ENCODE measurements around the gene ANKDD1A. TPM values are rescaled to one million over a fixed set of nuclear protein-coding genes. Genes with fewer than 3 reads are reported as not detected.

Gene ANKDD1A
- total RNA-seq, 1 experiment from 2014 or later: 0.95 TPM

DNA sequence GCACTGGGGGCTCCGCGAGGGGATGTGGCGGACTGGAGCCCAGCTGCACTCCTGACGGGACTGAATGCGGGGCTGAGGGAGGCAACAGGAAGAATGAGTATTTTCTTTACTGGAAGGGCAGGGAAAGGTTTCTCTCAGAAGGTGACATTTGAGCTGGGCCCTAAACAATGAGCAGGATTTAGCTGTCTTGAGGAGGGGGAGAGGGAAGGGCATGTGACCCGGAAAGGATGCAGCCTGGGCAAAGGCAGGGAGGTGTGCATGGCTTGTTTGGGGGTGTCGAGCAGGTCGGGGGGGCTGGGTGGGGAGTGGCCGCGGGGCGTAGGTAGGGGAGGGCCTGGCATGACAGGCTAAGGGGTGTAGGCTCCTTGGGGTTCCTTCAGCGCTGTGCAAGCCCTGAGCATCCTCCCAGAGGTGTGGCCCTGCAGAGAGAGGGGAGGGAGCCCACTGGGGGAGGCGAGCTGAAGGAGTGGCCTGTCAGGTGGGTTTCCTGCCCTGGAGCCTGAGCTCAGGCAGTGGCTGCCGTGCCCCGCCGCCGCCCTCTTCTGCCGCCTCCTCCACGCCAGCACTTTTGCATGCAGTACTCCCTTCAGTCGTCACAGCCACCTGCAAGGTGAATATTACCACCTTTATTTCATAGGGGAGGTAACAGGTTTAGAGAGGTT lies 17.2 kb upstream of the ANKDD1A start:
- in situ Hi-C loops (cut with HindIII; ENCODE audit: low sequenced_read_pairs): no loop called here
- DNase-seq (ENCODE audit: low spot score): no peak

DNA sequence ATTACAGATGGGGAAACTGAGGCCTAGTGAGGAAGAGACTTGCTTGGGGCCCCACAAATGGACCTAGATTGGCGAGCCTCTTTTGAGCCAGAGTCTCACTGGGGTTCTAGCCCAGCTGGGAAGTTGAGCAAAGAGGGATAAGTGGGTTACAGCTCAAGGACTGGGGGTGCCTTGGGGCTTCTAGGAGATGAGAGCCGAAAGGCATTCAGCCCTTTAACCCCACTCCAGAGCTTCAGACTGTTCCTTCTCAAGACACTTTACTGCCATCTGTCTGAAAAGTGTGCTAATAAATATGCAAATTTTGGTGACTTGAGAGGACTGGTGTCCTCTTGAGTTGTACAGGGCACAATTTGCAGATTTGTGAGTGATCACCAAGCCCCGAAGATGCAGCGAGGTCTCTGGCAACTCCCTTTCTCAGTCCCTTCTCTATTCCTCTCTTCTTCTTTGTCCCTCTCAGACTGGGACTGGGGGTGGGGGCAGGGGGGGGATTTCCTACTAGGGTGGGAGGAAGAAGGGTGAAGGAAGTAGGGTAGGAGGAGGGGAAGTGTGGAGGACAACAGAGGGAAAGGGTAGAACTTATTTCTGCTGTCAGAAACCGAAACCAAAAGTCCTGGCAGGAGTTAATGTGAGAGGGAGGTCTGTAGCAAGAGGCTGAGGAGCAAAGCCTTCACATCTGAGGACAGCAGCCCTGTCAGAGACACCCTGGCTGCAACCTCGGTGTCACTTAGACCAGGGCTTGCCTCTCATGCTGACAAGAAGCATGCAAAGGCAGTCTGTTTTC lies 16.2 kb upstream of the ANKDD1A start:
- DNase-seq (ENCODE audit: low spot score): no peak
- in situ Hi-C loops (cut with HindIII; ENCODE audit: low sequenced_read_pairs): no loop called here

DNA sequence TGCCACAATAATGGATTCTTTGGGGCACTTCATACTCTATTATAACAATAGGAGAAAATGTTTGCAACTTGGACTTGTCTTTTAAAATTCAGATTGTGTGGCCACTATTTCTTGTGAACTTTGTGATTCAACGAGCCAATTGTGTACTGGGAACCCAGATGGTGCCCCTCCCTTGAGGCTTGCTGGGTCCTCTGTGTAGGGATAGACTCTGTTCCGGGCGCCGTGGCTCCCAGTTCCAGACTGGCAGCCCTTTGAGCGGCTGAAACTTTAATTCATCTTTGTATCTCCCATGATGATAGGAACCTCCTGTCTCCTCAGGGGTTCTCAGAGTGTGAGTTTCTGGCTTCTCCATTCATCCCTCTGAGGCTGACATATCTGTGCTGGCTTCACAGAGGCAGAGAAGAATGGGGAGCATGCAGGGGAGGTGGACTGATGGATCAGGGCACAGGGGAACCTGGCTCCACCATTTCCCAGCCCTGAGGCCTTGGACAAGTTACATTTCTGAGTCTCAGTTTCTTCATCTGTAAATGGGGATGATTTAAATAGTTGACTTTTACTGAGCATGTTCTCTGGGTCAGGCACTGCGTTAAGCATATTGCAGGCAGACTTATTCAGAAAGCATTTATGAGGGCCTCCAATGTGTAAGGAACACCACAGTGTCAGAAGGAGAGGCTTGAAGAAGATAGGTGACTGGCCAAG lies 15.2 kb upstream of the ANKDD1A start:
- no peak for DNase-seq (ENCODE audit: low spot score)
- in situ Hi-C loops (cut with HindIII; ENCODE audit: low sequenced_read_pairs): no loop called here

DNA sequence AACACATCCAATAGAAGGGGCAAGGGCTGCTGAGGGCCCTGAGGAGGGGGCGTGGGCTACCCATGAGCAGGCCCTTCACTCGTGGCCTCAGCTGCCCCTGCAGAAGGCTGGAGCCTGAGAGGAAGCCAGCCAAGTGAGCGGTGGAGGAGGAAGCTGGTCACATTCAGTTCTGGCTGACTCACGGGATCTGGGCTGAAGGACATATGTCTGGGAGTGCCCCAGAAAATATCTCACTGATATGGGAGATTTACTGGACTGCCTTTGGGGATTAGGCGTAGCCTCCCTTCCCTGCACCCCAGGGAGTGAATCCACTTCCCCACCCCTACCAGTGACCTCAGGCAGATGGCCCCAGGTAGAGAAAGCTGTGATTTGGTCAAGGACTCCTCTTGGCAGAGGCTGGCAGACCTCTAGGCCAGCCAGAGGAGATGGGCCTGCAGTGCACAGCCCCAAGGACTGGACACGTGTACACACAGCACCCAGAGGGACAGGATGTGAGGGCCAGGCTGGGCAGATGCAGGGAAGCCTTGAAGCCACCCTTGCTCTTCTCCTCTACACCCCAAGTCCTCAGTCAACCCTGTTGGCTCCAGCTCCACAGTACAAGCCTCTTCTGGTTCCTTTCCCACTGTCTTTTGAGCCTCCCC lies 14.2 kb upstream of the ANKDD1A start:
- in situ Hi-C loops (cut with HindIII; ENCODE audit: low sequenced_read_pairs): no loop called here

DNA sequence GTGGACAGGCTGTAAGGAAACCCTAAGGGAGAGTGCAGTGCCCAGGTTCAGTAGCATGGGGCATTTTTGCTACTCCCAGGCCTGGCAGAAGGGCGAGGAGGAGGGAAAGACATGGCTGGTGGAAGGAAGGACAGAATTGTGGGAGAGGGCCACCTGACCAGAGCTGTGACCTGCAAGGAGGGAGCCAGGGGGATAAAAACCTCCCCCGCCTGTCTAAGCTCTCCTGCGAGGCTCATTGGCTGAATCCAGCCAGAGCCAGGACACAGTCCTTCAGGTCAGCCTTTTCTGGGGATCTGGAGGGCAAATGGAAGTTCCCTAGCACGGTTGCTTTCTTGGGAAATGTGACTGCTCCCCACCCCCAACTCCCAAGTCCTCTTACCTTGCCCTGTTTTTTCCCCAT lies 13.3 kb upstream of the ANKDD1A start:
- in situ Hi-C loops (cut with HindIII; ENCODE audit: low sequenced_read_pairs): no loop called here
- DNase-seq (ENCODE audit: low spot score): no peak

More for the DNA sequence above, 14.2 kb upstream of the ANKDD1A start:
- DNase-seq (ENCODE audit: low spot score): no peak

DNA sequence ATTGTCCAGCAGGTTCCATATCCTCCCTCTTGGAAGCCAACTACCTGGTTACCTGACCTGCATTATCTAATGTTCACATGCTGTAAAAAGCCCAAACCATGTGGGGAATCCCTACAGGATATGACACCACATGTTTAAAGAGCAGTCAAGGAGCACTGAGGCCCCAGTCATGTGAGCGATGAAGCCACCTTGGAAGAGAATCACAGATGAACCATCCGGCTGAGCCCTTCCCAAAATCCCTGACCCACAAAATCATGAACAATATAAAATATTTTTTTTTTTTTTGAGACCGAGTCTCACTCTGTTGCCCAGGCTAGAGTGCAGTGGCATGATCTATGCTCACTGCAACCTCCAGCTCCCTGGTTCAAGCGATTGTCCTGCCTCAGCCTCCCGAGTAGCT lies 10.6 kb upstream of the ANKDD1A start:
- in situ Hi-C loops (cut with HindIII; ENCODE audit: low sequenced_read_pairs): no loop called here
- no peak for DNase-seq (ENCODE audit: low spot score)

DNA sequence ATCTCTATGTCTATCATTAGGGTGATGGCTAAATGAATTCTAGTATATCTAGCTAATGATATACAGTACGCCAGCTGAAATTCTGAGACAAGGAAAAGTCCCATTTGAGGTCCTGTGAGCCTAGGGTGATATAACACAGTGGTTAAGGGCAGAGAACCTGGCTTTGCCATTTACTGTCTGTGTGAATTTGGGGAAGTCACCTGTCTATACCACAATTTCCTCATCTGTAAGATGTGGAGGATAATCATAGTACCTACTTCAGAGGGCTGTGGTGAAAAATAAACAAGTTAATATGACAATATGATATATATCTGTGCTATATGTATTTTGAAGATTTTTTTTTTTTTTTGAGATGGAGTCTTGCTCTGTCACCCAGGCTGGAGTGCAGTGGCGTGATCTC lies 9.8 kb upstream of the ANKDD1A start:
- in situ Hi-C loops (cut with HindIII; ENCODE audit: low sequenced_read_pairs): no loop called here
- DNase-seq (ENCODE audit: low spot score): no peak

DNA sequence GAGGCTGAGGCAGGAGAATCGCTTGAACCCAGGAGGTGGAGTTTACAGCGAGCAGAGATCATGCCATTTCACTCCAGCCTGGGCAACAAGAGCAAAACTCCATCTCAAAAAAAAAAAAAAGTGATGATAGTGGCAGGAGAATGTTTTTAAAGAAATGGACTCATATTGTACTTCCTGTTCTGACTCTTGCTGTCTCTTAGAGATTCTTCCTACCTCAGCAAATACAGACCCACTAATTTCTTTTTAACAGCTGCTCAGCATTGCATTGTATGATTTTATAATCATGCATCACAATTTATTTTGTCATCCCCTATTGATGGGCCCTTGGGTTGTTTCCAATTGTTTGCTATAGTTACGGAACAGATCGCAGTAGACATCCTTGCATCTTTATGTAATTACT lies 8.8 kb upstream of the ANKDD1A start:
- no peak for DNase-seq (ENCODE audit: low spot score)
- in situ Hi-C loops (cut with HindIII; ENCODE audit: low sequenced_read_pairs): no loop called here

DNA sequence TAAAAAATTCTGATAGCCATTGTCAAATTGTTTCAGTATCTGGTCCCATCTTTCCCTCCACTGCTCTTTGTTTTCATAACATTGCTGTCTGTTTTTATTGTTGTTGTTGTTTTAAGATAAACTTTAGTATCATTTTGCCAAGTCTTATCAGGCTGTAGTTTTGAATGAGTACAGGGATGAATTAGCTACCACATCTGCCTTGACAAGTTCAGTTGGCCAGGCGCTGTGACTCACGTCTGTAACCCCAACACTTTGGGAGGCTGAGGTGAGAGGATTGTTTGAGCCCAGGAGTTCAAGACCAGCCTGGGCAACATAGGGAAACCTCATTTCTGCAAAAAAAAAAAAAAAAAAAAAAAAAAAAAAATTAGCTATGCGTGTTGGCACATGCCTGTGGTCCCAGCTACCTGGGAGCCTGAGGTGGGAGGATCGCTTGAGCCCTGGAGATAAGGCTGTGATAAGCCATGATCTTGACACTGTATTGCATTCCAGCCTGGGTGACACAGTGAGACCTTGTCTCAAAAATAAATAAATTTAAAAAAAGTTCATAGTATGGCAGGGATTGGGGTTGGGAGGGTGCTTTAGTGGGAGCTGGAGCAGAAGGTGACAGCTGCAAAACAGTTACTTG lies 8.3 kb upstream of the ANKDD1A start:
- DNase-seq (ENCODE audit: low spot score): no peak
- in situ Hi-C loops (cut with HindIII; ENCODE audit: low sequenced_read_pairs): no loop called here

DNA sequence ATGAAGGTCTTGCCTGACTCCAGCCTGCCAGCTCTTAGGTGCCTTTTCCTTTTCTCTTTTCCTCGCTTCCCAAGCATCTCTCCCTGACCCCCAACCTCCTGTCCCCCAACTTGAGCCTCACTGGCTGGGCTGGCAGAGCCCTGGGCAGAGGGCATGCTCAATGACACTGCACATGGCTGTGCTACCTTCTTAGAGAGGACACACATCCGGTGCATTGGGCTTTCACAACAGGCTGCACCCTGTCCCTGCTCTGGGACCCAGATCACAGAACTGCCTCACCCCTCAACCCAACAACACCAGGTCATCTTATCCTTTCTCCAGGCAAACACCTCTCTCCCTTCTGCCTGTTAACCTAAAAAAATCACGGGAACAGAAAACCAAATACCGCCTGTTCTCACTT lies 7.5 kb upstream of the ANKDD1A start:
- DNase-seq (ENCODE audit: low spot score): no peak
- in situ Hi-C loops (cut with HindIII; ENCODE audit: low sequenced_read_pairs): no loop called here

DNA sequence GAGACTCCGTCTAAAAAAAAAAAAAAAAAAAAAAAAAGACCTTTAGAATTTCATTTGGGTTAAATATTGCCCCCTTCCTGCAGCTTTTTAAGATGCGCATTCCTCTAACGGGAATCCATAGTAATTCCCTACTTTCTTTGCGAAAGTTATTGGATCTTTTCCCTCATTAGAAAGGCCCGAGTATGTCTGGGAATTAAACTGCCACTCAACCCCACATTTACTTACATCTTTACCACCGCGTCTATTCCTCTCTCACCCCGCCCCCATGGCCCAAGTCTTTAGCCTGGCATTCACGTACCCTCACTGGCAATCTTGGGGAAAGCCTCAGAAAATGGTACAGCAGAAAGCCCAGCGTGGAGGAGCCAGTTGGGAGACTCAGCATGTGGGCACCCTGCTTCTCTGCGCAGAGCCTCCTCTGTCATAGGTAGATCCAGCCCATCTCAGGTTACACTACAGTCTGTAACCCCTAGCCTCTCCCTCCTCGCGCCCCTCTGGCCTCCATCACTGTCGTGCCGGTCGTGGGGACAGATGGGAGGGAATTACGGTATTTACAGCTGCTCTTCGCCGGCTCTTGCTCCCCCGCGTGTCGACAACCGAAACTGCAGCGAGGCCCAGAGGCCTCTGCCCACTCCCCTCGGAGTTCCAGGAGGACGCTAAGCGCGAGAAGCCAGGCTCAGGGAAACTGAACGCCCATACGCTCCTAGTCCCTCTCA lies 6.4 kb upstream of the ANKDD1A start:
- peak; percentile 56 for DNase-seq (ENCODE audit: low spot score)
- in situ Hi-C loops (cut with HindIII; ENCODE audit: low sequenced_read_pairs): no loop called here

DNA sequence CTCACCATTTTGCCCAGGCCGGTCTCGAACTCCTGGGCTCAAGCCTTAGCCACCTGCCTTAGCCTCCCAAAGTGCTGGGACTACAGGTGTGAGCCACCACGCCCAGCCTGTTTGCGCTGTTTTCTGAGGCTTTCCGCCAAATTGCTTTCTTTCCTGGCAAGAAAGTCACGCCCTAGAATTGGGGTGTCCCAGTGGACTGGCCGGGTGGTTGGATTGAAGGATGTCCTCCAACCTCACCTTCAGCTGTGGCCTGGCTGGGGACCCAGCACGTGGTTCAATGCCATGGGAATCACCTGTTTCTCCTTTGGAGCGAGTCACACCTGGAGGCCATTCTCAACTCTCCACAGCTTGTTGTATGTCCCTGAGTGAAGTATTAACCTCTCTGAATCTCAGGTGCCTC lies 5.8 kb upstream of the ANKDD1A start:
- in situ Hi-C loops (cut with HindIII; ENCODE audit: low sequenced_read_pairs): no loop called here
- DNase-seq (ENCODE audit: low spot score): no peak

DNA sequence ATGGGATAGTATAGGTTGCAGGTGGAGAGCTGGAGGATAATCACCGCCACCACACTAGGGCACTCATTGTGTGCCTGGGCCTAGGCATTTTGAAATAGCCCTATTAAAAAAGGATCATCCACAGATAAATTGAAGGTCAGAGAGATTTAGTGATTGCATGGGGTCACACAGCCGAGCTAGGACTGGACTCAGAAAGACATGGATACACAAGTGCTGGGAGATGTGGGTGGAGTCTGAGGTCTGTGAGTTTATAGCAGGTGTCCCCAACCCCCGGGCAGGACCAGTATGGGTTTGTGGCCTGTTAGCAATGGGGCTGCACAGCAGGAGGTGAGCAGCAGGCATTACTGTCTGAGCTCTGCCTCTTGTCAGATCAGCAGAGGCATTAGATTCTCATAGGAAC lies 5.3 kb upstream of the ANKDD1A start:
- in situ Hi-C loops (cut with HindIII; ENCODE audit: low sequenced_read_pairs): no loop called here
- no peak for DNase-seq (ENCODE audit: low spot score)

DNA sequence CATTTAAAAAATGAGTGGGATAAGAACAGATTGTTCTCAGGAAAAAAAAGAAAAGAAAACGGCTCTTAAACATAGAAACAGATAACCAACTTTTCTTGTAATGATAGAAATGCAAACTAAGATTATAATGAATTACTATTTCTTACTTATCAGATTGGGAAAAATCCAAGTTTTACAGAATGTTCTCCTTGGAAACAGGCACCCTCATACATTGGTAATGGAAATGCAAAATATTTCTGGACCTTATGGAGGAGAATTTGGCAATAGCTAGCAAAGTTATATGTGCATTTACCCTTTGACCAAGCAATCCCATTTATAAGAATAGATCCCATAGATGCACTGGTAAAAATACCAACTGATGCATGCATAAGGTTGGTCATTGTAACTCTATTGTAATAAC lies 3.7 kb upstream of the ANKDD1A start:
- DNase-seq (ENCODE audit: low spot score): no peak
- in situ Hi-C loops (cut with HindIII; ENCODE audit: low sequenced_read_pairs): no loop called here

DNA sequence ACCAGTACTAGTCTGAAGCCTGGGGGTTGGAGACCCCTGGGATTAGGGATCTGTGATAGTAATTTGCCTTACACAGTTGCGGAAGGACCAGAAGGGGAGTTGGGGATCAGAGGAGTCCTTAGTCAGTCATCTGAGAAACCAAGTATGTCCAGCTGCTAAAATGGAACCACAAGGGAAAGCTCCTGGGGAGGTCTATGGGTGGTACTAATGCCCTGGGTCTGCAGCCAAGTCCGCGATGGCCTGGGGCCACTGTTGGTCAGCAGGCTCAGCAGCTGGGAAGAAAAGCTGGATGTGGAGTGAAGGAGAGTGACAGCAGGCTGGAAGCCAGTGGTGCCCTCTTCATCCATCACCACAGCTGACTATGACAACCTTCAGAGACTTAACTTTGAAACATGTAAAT lies 2.2 kb upstream of the ANKDD1A start:
- no peak for DNase-seq (ENCODE audit: low spot score)
- in situ Hi-C loops (cut with HindIII; ENCODE audit: low sequenced_read_pairs): no loop called here

DNA sequence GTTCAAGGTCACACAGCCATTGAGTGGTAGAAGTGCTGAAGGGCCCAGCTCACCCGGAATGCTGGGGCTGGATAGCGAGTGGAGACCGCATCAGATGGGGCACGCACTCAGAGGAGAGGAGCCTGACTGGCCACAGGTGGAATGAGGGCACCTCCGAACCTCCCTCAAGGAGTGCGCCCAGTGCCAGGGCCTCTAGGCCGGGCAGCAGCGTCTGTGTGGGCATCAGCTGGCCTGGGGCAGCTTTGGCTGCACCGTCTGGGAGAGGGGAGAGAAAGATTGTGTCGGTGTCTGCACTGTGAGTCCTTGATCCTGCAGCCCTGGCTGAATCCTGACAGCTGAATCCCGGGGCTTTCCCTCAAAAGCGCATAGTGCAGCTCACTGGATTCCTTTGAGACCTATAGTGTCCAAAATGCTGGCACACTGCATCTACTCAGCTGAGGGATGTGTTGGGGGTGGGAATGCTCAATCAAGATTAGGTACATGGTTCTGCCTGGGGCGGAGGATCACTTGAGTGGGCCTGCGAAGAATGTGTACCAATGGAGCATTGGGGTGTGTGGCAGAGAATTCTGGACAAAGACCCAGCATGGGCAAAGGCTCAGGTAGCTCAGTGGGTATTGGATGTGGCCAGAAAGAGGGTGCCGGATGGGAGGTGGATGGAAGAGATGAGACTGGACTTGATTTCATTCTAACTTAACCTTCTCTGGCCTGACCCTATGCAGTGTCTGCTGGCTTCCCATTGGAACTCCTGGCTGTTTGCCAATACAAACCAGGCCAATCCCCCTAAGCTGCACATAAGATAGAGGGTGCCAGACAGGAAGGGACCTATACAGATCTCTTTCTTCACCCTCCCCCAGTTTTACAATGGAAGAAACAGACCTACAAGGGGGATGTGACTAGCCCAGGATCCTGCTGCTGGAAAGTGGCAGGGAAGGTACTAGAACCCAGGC lies 950 bp downstream of the ANKDD1A start:
- in situ Hi-C loops (cut with HindIII; ENCODE audit: low sequenced_read_pairs): no loop called here
- peak; percentile 47 for DNase-seq (ENCODE audit: low spot score)

DNA sequence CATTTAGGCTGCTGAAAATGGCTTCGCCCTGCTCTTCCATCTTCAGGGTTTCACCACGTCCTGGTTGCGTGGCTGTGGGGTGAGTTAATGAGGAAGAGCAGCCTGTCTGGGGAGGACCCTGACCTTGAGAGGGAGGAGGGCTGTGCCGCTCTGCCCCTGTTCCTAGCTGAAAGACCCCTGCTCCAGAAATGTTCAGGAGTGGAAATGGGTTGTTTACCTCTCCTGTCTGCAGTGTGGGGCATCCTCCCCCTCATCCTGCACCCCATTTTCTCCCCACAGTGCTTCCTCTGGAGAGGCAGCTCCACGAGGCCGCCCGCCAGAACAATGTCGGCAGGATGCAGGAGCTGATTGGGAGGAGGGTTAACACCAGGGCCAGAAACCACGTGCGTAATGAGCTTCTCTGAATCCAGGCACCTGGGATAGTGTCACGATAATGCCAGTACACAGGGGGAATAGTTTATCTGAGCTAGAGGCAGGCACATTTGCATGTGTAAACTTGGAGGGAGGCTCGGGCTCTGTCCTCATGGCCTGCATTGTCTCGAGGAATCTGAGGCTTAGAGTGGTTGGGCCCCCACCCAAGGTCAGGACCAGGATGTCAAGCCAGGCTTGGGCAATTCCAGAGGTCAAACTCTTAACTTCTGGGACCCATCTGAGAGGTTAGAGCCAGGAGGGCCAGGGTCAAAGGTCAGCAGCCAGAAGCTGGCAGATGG lies 4.0 kb downstream of the ANKDD1A start:
- DNase-seq (ENCODE audit: low spot score): no peak
- in situ Hi-C loops (cut with HindIII; ENCODE audit: low sequenced_read_pairs): no loop called here

Measured in G401 (cell line).